NCI-H2227 treated with DMSO at 0.1 percent for 48 hours (cell line): ENCODE results near the gene GPRC5D.
A peak's percentile ranks its signal among the peaks of the same experiment; 100 is the strongest.

Experiments used
- DNase-seq: peaks from one replicate; lab custom pipeline; 2025; lab: John Stamatoyannopoulos, UW

GPRC5D gene

DNA sequence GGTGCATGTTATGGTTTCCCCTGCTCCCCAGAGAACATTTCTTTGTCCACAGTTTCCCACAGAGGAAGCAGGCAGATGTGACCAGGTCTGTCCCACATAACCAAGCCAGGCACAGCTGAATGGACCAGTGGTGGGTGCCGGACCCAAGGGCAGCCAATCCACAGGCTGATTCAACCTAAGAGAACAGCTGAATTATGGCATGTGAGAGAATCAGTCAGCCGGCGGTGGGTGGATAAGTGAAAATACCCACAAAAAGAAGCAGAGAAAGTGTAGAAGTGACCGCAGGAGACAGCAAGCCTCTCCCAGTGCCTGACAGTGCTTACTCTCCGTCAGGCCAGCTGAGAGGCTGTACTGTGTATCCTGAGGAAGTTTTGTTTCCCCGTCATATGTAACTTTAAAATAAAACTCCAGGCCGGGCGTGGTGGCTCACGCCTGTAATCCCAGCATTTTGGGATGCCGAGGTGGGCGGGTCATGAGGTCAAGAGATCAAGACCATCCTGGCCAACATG is 14.9 kb downstream of the GPRC5D start:
- DNase-seq, result no peak

DNA sequence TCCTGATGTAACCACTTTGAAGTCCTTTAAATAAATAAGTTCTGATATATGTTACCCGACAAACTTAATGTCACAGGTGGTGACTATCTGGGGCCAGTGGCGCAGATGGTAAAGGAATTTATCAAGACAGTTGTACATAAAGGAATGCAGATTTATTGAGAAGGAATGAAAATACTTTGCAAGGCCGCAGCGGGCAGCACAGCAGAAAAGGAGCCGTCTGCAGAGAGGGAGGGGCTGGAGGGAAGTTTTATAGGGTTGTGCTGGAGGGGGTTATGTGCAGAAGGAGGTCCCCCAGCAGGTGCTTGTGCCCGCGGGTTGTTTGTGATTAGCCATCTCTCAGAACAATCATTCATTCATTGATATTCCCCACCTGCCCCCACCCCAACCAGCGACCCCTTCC is 17.4 kb downstream of the GPRC5D start:
- DNase-seq, result no peak

DNA sequence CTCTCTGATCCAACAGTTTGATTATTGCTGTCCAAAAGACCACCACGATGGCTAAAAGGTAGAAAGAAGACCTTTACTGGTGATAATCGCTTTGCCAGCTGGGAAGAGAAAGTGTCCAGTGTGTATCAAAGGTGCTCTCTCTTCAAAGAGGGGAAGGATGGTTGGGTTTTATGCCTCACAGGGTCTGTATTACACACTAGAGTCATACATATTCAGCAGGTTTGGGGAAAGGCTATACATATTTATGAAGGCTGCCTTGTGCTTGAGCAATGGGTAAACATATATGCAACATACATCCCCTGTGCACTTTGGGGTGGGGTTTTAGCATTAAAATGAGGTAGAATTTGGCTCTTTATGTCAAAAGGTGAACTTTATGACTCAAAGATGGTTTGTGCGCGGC is 18.2 kb downstream of the GPRC5D start:
- DNase-seq, result no peak

DNA sequence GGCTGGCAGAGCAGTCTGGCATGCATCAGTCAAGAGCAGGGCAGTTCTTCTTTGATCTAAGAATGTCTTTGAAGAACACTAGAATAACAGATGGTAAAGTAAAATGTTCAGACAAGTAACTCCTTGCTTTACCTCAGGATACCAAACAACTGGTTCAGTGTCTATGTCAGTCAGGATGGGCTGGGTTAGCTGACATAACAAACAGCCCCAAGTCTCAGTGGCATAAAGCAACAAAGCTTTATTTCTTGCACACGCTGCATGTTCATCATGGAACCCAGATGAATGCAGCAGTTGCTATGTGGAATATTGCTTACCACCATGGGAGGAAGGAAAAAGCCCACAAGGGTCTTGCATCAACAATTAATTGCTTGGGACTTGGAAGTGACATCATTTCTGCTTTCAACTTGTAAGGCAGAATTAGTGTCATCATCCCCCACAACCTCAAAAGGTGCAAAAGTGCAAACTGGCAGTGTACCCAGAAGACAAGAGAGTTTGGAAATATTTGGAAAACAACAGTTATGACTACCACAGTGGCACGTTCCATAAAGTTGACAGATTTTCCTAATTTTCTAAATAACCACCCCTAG is 21.2 kb downstream of the GPRC5D start:
- no peak for DNase-seq

DNA sequence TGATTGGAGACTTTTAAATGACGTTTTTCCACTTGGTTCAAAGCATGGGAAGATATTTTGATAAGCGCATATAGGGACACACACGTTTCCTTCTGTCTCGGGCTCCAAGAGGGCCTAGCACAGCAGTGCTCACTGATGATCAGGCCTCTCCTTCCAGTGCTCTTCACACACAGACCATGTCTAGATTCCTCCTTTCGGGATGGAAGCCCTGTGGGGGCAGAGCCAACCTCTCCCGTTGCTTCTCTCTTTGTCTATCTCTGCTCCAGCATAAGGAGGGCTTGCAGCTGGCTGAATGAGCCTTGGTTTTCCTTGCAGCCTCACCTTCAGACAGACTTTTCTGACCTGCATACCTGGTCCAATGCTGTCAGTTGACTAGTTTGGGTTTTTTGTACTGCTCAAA is 22.3 kb downstream of the GPRC5D start:
- no peak for DNase-seq

DNA sequence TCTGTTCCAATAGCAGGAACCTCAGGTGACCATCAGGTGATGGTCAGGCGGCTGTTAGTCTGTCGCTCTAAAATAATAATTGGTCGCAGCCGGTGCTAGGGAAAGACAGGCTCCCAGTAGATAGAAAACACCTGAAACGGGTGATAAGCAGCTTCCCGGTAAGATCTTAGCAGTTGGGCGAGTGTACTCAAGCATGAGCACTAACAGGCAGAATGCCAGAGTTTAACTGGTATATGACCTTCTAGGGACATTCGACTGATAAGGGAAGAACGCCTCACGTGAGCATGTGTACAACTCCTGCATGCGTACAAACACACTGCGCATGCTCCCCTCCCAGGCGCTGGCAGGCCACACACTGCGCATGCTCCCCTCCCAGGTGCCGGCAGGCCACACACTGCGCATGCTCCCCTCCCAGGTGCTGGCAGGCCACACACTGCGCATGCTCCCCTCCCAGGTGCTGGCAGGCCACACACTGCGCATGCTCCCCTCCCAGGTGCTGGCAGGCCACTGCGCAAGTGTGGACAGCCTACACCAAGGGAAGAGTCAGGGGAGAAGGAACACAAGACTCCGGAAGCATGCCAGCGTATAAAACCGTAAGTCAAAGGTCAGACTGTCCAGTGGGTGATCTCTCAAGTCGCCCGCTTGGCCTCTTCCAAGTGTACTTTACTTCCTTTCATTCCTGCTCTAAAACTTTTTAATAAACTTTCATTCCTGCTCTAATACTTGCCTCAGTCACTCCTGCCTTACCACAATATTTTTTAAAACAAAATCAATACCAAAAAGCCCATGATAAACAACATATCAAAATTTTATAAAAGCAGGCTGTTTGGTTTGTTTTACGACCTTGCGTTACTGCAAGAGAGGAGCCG is 24.5 kb downstream of the GPRC5D start:
- peak; percentile 14 for DNase-seq

DNA sequence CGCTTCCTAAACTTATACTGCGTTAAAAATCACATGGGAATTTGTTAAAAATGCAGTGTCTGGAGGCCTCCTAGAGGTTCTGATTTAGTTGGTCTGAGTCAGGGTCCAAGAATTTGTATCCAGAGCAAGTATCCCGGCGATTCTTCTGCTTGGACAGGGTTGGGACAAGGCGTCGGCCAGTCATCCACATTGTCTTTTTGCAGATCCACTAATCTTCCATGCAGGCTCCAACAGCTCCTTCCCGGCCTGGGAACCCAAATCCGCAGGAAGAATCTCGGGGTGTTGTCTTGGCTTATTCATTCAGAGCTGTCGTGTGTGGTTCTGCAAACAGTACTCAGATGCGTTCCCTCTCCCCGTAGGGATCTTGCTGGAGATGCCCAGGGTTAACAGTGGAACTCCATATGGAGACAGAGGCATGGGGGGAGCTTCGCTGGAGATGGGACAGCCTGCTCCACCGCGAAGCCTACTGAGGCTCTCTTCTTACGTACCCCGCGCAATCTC is 25.3 kb downstream of the GPRC5D start:
- no peak for DNase-seq

DNA sequence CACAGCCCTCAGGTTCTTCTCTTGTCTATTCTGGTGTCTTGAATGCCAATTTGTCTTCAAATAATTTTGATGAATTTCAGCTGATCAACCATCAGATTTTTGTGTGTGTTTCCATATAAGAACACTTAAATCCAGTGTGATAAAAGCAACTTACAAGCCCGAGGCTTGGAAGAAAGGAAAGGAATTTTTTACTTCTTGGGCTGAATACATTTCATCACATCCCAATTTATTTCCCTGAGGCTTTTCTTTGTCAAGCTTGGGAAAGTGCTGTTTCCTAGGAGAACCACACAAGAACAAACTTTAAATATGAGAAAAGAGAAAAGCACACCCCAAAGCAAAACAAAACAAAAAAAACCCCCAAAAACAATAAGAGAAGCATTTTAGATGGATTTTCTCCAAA is 26.6 kb downstream of the GPRC5D start:
- DNase-seq, result no peak

DNA sequence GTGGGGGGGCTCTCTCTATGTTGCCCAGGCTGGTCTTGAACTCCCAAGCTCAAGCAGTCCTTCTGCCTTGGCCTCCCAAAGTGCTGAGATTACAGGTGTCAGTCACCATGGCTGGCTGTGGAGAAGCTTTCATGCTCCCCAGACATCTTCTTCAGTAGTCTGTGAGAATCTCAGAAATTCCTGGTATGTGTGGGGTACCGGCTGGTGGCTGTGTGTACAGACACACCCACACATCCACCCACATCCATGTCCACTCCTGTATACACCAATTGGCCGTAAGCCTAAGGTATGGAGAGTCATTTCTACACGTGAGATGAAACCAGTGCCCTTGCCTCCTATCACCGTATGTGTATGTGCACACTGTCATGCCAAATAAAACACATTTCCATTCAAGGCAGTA is 27.8 kb downstream of the GPRC5D start:
- DNase-seq, result no peak

DNA sequence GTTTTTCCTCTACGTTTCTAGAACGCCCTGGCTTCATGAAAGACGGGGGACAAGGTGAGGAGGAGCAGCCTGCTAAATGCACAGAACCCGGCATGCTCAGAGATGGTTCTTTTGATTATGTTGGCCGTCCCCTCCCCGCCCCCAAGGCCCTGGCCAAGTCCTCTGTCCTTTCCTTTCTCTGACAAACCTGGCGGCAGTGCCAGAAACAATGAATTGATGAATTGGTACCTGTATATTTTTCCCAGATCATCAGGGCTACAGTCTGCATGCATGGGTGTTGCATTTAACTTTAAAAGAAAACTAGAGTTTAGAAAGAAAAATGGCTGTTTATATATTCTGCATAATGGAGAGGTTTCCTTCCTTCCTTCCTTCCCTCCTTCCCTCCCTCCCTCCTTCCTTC is 29.0 kb downstream of the GPRC5D start:
- DNase-seq, result no peak

DNA sequence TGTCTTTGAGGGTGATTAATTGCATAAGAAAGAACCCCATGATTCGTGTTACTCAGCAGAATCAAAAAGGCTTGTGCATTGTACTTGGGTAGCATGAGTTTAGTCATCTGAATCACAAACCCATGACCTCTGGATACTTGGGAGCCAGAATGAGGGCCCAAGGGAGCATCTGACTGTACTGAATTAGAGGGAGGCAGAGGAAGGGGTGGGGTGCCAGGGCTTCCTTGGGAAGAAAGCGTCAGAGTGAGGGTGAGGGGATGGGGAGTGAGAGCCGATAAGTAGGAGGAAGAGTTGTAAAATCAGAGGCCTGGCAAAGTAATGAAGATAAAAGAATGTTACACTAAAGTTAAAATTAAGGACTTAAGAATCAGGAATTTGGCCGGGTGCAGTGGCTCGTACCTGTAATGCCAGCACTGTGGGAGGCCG is 29.8 kb downstream of the GPRC5D start:
- DNase-seq, result no peak

DNA sequence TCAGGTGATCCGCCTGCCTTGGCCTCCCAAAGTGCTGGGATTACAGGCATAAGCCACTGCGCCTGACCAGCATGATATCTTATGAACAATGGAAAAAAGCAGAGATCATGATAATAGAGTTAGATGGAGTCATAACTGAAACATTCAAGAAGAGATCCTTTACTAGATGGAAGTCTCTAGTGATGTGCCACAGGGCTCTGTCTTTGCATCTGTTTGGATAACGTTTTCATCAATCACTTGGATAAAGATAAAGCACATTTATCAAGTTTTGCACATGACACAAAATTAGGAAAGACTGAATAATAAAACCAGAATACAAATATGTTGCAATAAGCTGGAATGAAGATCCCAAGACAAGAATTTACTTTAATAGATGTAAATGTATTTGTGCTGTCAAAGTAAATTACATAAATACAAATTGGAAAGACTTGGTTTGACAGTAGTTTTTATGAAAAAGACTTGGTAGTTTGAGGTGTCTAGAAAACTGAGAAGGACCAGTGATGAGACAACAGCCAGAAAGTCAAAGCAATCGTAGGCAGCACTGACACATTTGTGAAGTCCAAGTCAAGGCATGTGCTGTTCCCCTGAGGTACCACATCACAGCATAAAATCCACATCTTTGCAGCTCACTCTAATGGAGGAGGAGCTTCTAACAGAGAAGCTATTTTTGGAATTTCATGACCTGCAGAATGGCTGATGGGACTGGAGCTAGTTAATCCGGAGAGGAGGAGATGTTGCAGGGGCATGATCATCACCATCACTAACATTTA is 32.1 kb downstream of the GPRC5D start:
- no peak for DNase-seq

DNA sequence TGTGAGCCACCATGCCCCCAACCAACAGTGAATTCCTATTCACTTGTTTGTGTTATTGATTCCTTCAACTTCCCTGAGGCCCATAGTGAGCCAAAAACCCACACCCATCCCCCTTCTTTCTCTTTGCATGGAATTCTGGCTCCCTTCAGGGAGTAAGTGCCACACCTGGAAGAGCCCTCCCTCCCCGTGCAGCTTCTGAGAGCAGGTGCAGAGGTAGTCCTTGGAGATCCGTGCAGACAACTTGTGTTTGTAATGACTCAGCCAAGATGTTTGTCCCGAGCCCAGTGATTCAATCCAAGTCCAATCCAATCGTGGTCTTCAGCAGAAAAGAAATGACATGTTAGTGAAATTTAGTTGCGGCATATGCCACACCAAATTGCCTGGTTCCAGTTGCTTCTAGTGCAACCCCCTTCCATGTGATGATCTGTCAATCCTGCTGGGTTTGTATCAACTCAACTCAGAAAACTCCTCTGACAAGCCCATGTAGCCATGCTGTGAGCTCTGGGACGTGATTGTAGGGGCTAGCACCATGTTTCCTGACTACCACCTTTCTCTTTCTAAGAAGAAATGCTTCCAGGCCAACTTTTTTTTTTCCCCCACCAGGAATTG is 33.1 kb downstream of the GPRC5D start:
- no peak for DNase-seq

DNA sequence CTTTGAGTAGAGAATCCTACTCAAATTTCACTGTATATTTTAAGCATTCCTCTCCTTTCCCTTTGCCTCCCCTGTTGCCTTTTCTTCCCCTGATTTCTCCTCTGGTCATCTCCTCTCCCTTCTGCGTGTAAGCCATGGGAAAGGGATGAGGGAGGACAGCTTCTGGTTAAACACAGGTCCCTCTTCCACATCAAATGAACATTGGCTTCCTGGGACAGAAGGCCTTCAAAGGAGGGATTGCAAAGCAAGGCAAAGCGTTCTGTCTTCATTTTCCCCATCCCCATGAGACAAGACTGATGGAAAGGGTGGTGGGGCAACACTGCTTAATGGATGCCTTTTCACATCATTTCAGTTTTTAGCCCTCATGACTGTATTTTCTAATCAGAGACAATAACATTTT is 34.5 kb downstream of the GPRC5D start:
- no peak for DNase-seq

DNA sequence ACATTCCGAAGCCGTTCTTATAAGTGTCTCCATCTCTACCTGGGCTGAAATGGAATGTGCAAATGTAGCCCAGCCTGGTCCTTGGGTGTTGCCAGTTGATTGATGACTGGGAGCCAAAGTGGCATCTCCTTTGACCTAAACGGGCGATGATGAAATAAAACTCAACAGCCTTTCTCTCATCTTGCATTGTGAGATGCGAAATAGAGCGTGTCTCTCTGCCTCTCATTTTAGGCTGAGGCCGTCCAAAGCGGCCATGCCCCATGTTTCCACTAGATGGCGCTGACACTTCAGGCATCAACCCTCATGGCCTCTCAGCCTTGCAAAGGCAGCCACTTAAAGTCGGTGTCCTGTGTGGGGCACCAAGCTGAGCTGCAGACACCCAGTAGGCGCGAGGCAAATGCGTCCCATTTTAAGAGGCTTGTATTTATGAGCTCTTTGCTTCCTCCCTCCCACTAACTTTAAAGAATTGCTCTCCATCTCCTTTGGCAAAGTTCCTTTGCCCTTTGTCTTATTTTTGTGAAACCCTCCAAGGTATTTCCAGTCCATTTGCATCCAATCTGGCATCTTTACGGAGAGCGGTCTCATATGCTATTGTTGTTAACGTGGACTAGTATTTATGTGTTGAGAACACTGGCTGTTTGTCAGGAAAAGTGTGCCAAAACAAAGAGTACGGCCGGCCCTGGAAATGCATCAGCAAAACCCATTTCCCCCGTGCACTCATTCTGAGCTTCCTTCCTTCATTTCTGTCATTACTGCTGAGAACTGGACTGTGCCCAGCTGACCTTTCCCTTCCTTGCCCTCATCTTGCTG is 35.6 kb downstream of the GPRC5D start:
- DNase-seq, result peak; percentile 45

DNA sequence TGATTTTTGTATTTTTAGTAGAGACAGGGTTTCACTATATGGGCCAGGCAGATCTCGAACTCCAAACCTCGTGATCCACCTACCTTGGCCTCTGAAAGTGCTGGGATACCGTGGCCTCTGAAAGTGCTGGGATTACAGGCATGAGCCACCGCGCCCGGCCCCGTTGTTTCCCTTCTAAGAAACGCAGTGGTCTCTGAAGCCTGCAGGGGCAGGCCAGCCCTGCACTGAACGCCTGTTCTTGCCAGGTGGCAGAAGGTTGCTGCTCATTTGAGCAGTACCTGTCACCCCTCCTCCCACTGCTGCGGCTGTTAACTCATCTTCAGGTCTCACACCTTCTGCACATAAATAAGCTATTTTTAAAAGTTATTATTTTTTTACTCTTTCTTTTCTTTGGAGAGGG is 36.3 kb downstream of the GPRC5D start:
- DNase-seq, result no peak

DNA sequence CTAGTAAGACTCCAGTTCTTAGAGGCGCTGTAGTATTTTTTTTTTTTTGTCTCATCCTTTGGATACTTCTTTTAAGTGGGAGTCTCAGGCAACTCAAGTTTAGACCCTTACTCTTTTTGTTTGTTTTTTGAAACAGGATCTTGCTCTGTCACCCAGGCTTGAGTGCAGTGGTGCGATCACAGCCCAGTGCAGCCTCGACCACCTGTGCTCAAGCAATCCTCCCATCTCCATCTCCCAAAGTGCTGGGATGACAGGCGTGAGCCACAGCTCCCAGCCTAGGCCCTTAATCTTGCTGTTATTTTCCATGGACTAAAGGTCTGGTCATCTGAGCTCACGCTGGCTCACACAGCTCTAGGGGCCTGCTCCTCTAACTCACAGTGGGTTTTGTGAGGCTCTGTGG is 39.3 kb downstream of the GPRC5D start:
- no peak for DNase-seq

DNA sequence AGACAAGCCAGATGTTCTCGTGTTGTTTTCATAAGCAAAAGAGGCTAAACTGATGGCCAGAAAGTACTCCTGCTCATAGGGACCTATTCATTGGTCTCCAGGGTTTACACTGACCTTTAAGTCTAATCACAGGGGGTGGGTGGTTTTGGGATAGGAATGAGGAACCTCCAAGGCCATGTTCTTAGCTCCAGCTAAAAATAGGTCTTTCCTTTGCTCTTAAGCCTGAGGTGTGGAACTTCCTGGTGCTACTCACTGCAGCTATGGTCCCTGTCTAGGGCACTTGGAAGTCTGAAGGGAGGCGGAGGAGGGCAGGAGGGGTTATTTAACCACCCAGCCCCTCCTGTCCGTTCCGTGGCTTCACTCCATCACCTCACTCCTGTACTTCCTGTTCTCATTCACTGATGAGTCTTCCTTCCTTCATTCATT is 42.0 kb downstream of the GPRC5D start:
- DNase-seq, result no peak

DNA sequence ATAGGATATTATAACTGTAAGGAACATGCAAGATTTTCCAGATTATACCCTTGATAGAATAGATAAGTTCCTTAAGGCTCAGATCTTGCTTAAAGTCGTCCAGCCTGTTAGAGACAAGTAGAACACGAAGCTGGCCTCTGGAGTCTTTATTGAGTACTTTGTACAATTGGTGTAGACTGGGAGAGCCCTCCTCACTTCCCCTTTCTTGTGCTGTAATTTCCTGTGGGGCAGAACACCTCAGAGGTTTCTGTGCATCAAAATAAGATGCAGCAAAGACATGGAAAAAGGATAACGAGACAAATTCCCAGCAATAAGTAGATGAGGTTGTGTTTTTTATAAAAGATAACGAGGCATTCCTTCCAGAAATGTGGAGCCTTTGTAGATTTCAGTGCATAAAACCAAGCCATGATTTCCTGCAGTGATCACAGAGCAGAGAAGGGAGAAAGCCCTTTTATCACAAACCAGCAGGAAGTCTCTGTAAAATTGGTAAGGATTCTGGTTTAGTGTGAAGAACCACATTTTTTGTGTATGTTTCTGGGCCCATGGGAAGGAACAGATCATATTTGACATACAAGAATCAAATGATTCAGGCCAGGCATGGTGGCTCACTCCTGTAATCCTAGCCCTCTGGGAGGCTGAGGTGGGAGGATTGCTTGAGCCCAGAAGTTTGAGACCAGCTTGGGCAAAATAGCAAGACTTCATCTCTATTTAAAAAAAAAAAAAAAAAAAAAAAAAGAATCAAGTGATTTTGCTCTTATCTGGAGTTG is 42.6 kb downstream of the GPRC5D start:
- no peak for DNase-seq

DNA sequence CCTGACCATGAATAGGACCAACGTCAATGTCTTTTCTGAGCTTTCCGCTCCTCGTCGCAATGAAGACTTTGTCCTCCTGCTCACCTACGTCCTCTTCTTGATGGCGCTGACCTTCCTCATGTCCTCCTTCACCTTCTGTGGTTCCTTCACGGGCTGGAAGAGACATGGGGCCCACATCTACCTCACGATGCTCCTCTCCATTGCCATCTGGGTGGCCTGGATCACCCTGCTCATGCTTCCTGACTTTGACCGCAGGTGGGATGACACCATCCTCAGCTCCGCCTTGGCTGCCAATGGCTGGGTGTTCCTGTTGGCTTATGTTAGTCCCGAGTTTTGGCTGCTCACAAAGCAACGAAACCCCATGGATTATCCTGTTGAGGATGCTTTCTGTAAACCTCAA is 43.3 kb downstream of the GPRC5D start:
- no peak for DNase-seq

DNA sequence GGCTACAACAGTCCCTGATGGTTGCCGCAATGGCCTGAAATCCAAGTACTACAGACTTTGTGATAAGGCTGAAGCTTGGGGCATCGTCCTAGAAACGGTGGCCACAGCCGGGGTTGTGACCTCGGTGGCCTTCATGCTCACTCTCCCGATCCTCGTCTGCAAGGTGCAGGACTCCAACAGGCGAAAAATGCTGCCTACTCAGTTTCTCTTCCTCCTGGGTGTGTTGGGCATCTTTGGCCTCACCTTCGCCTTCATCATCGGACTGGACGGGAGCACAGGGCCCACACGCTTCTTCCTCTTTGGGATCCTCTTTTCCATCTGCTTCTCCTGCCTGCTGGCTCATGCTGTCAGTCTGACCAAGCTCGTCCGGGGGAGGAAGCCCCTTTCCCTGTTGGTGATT is 43.7 kb downstream of the GPRC5D start:
- DNase-seq, result no peak
